RWPE1 (cell line): Measurements from ENCODE around the gene ARL3.

Experiments
- CTCF ChIA-PET: fragments of 350-600 bp; sonication (Branson Sonifier 250); formaldehyde crosslinking; extraction: SDS; loops from one replicate; lab custom pipeline; 2021; lab: Yijun Ruan, JAX
- POLR2A ChIA-PET: fragments of 400-600 bp; formaldehyde crosslinking; extraction: SDS; loops from one replicate; lab custom pipeline; 2020; ENCODE audit warnings: antibody characterized with exemption; ENCODE audit not compliant: low non-redundant PET; lab: Yijun Ruan, JAX
- DNase-seq: peaks from one replicate; pipeline ENCODE4 v3.0.0; 2012; ENCODE audit warnings: low spot score
- H3K27ac ChIP-seq: fragments of 450-650 bp; 2 replicates; pipeline ENCODE4 v1.5.1; 2017
- TF ChIP-seq, protein P1 (sequence below): fragments of 450-650 bp; conservative IDR thresholded peaks from 2 replicates; pipeline ENCODE4 v1.5.1; 2017; ENCODE audit warnings: low read depth, mild to moderate bottlenecking

ARL3 gene

GRCh38 chr10:102627291-102627735, 86.9 kb downstream of the ARL3 start:
- no peak for DNase-seq
- peak overlapping the region; percentile 78 for H3K27ac ChIP-seq
- POLR2A ChIA-PET: interaction anchor here (1.1 kb wide), 1 partner anchor 18 kb away, joined by 3 read pairs; no protein-coding TSS in a partner anchor
- CTCF ChIA-PET: interaction anchor here (0.7 to 1.1 kb wide), 2 partner anchors 19 to 29 kb away, joined by 3 to 5 read pairs; no protein-coding TSS in a partner anchor
- TF ChIP-seq, protein P1, sequence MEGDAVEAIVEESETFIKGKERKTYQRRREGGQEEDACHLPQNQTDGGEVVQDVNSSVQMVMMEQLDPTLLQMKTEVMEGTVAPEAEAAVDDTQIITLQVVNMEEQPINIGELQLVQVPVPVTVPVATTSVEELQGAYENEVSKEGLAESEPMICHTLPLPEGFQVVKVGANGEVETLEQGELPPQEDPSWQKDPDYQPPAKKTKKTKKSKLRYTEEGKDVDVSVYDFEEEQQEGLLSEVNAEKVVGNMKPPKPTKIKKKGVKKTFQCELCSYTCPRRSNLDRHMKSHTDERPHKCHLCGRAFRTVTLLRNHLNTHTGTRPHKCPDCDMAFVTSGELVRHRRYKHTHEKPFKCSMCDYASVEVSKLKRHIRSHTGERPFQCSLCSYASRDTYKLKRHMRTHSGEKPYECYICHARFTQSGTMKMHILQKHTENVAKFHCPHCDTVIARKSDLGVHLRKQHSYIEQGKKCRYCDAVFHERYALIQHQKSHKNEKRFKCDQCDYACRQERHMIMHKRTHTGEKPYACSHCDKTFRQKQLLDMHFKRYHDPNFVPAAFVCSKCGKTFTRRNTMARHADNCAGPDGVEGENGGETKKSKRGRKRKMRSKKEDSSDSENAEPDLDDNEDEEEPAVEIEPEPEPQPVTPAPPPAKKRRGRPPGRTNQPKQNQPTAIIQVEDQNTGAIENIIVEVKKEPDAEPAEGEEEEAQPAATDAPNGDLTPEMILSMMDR: no peak

GRCh38 chr10:102626026-102626685, 88.0 kb downstream of the ARL3 start:
- H3K27ac ChIP-seq: peak overlapping the region; percentile 66
- no peak for DNase-seq
- TF ChIP-seq, protein P1: no peak
- CTCF ChIA-PET: interaction anchor here (1.1 kb wide), 1 partner anchor 18 kb away, joined by 3 read pairs; no protein-coding TSS in a partner anchor
- POLR2A ChIA-PET: interaction anchor here (1.4 kb wide), 1 partner anchor 15 kb away, joined by 3 read pairs; no protein-coding TSS in a partner anchor

GRCh38 chr10:102624751-102625645, 89.2 kb downstream of the ARL3 start:
- ChIA-PET CTCF (no interaction called here), POLR2A (no interaction called here)
- DNase-seq: no peak
- TF ChIP-seq, protein P1: no peak
- H3K27ac ChIP-seq: peak overlapping the region; percentile 66

DNA sequence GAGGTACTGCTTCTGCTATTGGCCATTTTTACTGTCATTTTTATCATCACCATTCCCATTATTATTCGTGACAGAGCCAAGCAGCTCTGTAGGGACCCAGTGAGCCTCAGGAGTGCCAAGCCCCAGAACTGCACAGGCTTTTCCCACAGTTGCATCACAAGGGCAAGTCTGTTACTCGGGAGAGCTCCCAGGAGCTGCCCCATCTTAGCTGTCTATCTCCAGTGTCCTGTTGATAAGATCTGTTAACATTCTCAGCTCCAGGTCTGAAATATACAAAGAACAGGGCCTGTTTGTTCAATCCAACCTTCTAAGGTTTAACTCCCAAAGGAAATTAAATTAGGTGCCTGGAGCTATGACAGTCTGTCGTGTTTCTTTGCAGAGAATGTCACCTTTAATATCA, 90.1 kb downstream of the ARL3 start:
- CTCF ChIA-PET: no interaction called here

More for the DNA sequence above, 90.1 kb downstream of the ARL3 start:
- TF ChIP-seq, protein P1: no peak
- no peak for DNase-seq
- POLR2A ChIA-PET: no interaction called here
- peak overlapping the region; percentile 66; the same call in 1 of the 2 replicates for H3K27ac ChIP-seq
